HG03103 (cell line): ENCODE data around the gene YIF1B.
"Not testable (repeated sequence)": the region's sequence is repeated elsewhere in the genome, so short reads cannot be mapped to it uniquely, and the experiment has no call there.

Source experiments
- ATAC-seq: cut with Tn5 transposase; IDR thresholded peaks from one replicate; pipeline ENCODE4 v1.9.1; 2021; ENCODE audit warnings: low read depth; ENCODE audit not compliant: unreplicated experiment

YIF1B gene

GRCh38 chr19:38278751-38279150 is 37.0 kb downstream of the YIF1B start:
- ATAC-seq = no peak

- no peak for ATAC-seq
Measured at GRCh38 chr19:38277969-38278680, 37.6 kb downstream of the YIF1B start.

DNA sequence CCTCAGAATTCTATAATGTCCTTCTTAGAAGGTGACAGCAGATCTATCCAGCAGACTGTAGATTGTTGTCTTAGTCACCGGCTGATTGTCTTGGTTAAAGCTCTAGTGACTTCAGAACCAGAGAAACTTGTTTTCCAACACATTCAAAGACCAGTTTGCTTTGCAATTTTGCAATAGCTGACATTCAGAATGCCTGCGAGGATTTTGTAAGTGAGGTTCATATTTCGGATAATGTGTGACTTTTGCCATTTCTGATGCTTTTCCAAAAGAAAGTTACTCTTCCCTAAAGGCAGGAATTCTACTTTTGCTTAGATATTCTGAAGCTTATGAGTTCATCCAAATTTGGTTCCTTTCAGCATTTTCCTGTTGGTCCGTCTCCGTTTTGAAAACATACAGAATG is 38.2 kb downstream of the YIF1B start:
- no peak for ATAC-seq

- ATAC-seq = no peak
Measured at GRCh38 chr19:38276942-38277517, 38.7 kb downstream of the YIF1B start.

GRCh38 chr19:38274739-38275138 is 41.0 kb downstream of the YIF1B start:
- ATAC-seq = no peak

- no peak for ATAC-seq
Measured at GRCh38 chr19:38273499-38273898, 42.2 kb downstream of the YIF1B start.

GRCh38 chr19:38270587-38271167 is 45.1 kb downstream of the YIF1B start:
- ATAC-seq = no peak

- ATAC-seq = no peak
Measured at GRCh38 chr19:38268539-38268938, 47.2 kb downstream of the YIF1B start.

DNA sequence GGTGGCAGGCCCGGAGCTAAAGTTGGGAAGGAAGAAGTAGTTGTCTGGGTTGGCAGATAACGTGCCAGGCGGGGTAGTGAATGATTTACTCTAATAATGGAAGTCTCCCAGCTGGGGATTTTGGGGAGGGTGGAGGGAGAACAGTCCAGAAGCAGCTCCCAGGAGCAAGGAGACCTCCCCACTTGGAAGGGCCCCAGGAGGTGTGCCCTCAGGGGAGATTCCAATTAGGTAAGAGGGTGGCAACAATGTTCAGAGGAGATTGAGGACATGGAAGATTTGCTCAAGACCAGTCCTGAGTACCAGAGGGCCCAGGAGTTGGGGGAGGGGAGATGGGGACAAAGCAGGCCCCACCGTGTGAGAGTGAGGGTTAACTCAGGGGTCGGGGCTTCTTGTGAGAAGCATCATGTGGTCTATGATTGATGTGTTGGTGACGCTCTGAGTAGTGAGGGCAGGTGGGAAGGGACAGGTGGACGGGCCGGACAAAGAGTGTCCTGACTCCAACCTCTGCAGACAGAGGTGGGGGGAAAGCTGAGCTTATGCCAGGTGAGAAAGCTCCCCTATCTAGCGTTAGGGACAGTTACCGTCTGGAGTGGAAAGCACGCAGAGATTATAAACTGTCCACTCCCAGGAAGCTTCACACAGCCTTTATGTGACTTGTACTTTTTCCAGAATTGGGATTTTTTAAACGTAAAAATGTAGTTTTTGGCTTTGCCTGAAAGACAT is 47.8 kb downstream of the YIF1B start:
- no peak for ATAC-seq

DNA sequence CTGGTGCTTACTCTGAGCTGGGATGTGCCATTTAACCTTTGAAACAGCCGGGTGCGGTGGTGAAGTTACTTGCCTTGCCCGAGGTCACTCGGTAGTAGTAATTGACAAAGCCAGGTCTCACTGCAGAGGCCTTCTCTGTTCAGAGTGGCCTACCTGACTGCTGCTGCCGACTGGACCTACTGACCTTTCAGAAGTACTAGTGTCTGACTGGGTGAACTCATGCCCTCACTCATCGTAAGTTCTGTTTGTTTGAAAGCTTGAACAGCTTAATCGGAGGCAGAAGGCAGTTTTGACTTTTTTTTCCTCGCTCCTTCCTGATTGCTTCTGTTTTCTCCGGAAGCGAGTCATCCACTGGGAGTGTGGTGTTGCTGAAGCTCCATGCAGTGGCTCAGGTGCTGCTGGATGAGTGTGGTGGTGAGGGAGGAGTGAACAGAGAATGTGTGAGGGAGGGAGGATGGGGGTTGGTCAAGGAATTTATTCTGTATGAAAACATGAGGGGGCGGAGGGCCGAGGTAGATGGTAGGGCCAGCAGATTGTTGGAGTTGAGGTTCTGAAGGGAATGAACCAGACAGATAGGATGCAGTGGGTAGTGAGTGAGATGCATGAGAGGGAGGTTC is 48.7 kb downstream of the YIF1B start:
- no peak for ATAC-seq

DNA sequence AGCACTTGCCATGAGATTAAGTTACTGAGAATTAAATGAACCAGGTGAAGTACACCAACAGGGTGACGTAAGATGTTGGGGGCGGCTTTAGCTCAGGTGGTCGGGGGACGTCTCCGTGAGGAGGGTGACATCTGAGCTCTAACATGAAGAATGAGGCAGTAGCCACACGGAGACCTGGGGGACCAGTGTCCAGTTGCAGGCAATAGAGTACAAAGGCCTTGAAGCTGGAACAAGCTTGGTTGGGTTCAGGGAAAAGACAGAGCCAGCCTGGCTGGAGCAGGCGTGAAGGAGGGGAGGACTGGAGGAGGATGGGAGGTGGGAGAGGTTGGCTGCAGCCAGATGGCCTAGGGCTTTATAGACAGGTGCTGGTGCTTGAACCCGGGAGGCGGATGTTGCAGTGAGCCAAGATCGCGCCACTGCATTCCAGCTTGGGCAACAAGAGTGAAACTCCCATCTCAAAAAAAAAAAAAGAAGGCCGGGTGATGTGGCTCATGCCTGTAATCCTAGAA is 49.8 kb downstream of the YIF1B start:
- ATAC-seq = no peak

DNA sequence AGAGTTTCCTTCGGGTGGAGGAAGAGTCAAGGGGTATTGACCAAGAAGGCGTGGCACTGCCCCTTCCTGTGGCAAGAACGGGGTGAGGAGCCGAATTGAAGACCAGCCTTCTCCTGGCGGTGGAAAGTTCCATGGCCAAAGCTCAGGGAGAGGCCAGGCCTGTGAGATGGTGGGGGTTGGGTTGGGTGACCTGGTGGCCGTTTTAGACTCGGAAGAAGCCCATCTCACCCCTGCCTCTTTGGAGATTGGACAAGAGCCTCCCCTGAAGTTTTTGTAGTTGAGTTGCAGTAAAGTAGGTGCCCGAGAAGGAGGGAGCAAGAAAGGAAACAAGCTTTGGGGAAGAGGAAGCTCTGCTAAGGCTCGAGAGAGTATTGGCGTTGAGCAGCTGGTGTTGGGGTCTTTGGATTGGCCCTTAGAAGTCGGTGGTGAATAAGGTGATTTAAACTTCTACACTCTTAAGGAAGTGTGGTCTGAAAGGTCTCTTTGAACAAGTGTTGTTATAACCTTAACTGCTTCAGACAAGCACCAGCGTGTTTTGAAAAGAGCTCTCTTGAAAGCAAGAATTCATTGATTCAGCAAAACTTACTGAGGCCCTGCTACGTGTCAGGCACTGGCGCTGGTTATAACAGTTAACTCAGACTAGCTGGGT is 50.4 kb downstream of the YIF1B start:
- no peak for ATAC-seq

DNA sequence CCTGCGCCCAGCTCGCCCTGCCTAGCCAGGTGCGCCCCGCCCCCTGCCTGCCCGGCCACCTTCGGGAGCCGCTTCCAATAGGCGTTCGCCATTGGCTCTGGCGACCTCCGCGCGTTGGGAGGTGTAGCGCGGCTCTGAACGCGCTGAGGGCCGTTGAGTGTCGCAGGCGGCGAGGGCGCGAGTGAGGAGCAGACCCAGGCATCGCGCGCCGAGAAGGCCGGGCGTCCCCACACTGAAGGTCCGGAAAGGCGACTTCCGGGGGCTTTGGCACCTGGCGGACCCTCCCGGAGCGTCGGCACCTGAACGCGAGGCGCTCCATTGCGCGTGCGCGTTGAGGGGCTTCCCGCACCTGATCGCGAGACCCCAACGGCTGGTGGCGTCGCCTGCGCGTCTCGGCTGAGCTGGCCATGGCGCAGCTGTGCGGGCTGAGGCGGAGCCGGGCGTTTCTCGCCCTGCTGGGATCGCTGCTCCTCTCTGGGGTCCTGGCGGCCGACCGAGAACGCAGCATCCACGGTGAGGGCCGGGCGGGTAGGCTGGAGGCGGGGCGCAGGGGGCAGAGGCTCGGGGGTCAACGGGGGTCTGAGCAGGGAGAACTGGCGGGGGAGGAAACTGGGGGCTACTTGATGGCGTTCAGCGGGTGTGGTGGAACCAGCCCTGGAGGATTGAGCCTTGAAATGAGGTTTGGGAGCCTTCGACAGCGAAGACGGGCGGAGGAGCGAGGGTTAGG is 51.1 kb downstream of the YIF1B start, which contains the start of gene SPINT2:
Gene SPINT2, plus strand, starts transcription at position 88 of the 727 bp plus-strand sequence. Its CDS starts 320 bp downstream, at position 408.
- ATAC-seq = no peak

- ATAC-seq = no peak
Measured at GRCh38 chr19:38263689-38264485, 51.9 kb downstream of the YIF1B start.

DNA sequence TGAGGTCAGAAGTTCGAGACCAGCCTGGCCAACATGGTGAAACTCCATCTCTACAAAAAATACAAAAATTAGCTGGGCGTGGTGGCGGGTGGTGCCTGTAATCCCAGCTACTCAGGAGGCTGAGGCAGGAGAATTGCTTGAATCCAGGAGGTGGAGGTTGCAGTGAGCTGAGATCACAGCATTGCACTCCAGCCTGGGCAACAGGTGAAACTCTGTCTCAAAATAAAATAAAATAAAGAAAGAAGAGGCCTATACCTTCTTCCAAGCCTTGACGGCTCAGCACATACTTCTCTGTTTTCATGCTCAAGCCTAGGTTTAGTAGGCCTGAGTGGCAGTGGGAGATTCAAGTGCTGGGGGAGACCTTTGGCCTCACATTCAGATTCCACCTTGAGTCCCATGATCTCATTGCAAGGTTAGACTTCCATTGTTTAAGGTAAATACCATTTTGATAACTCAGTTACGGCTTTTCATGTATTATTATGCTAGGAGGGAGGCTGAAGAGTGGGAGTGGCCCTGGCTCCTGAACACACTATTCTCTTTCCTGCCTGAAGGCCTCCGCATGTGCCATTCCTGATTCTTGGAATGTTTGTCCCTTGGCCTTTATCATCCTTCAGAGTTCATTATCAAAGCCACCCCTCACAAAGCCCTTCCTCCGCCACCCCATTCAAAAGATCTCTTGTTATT is 53.0 kb downstream of the YIF1B start:
- ATAC-seq = no peak

DNA sequence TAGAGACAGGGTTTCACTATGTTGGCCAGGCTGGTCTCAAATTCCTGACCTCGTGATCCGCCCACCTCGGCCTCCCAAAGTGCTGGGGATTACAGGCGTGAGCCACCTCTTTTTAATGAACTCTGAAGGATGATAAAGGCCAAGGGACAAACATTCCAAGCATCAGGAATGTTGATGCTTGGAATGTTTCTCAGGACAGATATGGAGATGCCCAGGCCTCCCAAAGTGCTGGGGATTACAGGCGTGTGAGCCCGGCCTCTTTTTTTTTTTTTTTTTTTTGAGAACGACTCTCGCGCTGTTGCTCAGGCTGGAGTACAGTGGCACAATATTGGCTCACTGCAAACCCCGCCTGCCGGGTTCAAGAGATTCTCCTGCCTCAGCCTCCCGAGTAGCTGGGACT is 53.8 kb downstream of the YIF1B start:
- not testable (repeated sequence) for ATAC-seq

DNA sequence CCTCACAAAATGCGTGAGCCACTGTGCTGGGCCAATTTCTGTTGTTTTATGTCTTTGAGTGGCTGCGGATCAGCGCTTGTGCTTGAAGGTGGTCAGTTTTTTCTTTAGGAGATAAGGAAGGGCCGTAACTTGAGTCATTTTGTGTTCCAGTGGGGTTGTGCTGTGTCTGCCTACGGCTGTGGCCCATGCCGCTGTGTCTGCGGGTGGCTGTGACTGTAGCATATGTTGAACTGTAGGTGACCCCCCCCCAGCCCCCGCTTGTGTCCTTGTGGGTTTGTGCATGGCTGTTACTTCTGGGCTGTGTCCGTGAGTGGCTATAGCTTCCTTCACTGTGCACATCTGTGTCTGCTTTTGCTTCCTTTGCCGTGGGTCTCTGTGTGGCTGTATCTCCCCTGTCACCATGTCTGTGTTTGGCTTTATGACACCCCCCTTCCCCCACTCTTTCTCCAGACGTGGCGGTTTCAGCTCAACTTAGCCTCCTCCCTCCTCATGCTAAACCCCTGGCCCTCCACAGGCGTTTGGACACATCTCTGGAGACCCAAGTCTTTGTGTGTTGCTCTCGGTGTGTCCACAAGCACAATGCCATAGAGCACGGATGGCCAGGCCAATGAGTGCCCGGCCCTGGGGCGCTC is 60.2 kb downstream of the YIF1B start:
- no peak for ATAC-seq

GRCh38 chr19:38253788-38254187 is 62.0 kb downstream of the YIF1B start:
- ATAC-seq = no peak
